Measurements from ENCODE around the gene DCP1A. TPM values are rescaled to one million over a fixed set of nuclear protein-coding genes. Genes with fewer than 3 reads are reported as not detected.

DCP1A gene
- total and polyA plus RNA-seq, 2 of the 13 experiments (the other 11 are each of a cell fraction or from before 2014, with no cell fraction given): 14.2 to 41.2 TPM

GRCh38 chr3:53236112-53236841, 111.1 kb downstream of the DCP1A start (continued):
- TF ChIP-seq RXRA (CRISPR knock-in tag; IDR thresholded peaks at IDR 0.05) (peak; percentile 50), ZNF543 (CRISPR knock-in tag; IDR thresholded peaks at IDR 0.05) (0 out of 2 replicates have a peak, but pooled peaks have one; percentile 34), ARID4A (CRISPR knock-in tag; IDR thresholded peaks at IDR 0.05; ENCODE audit: borderline replicate concordance) (no peak; the same call in 1 of the 2 replicates), ETV5 (CRISPR knock-in tag; IDR thresholded peaks at IDR 0.05; ENCODE audit: borderline replicate concordance) (peak; percentile 43; the same call in 1 of the 2 replicates), HOXA7 (CRISPR knock-in tag; IDR thresholded peaks at IDR 0.05) (no peak), MTF1 (CRISPR knock-in tag; IDR thresholded peaks at IDR 0.05) (no peak), SP4 (CRISPR knock-in tag; IDR thresholded peaks at IDR 0.05) (no peak), ZNF460 (CRISPR knock-in tag; IDR thresholded peaks at IDR 0.05; ENCODE audit: borderline replicate concordance) (peak; percentile 81; the same call in 1 of the 2 replicates), ZNF652 (CRISPR knock-in tag; IDR thresholded peaks at IDR 0.05; ENCODE audit: borderline replicate concordance, low read depth) (no peak), ZNF747 (CRISPR knock-in tag; IDR thresholded peaks at IDR 0.05; ENCODE audit: borderline replicate concordance) (no peak), MTERF4 (CRISPR knock-in tag; IDR thresholded peaks at IDR 0.05) (no peak; the same call in 1 of the 2 replicates), ZNF770 (CRISPR knock-in tag; IDR thresholded peaks at IDR 0.05) (peak; percentile 81), KLF16 (CRISPR knock-in tag; IDR thresholded peaks at IDR 0.05) (peak in 1 of 2 experiments; percentile 29; a peak in 1 of 4 replicates), SMC3 (IDR thresholded peaks at IDR 0.05; ENCODE audit: low read length) (no peak), ZNF619 (CRISPR knock-in tag; IDR thresholded peaks at IDR 0.05) (no peak), FOSL1 (CRISPR knock-in tag; IDR thresholded peaks at IDR 0.05; ENCODE audit: borderline replicate concordance) (no peak), ZNF670 (CRISPR knock-in tag; IDR thresholded peaks at IDR 0.05; ENCODE audit: borderline replicate concordance) (no peak), KLF6 (CRISPR knock-in tag; IDR thresholded peaks at IDR 0.05) (no peak), DPF2 (CRISPR knock-in tag; IDR thresholded peaks at IDR 0.05; ENCODE audit: borderline replicate concordance, low read depth) (no peak), ZFP91 (CRISPR knock-in tag; IDR thresholded peaks at IDR 0.05; ENCODE audit: borderline replicate concordance) (peak; percentile 59; the same call in 1 of the 2 replicates), U2AF2 (IDR thresholded peaks at IDR 0.05; ENCODE audit: low read depth, low read length) (no peak)
